HEK293 (cell line): ENCODE measurements around the gene TMEM229B.
A peak's percentile ranks its signal among the peaks of the same experiment; 100 is the strongest.

ENCODE experiments used
- GLIS1 ChIP-seq: fragments of 450-650 bp; formaldehyde crosslinking; IDR thresholded peaks from 2 replicates; pipeline ENCODE4 v1.5.1; 2016; ENCODE audit warnings: missing biosample characterization, missing genetic modification characterization
- GLIS2 ChIP-seq: fragments of 450-650 bp; formaldehyde crosslinking; IDR thresholded peaks from 2 replicates; pipeline ENCODE4 v1.5.1; 2016; ENCODE audit warnings: missing biosample characterization, missing genetic modification characterization
- HOXC10 ChIP-seq: sonication (generic); formaldehyde crosslinking; IDR thresholded peaks from 2 replicates; pipeline ENCODE4 v1.8.1; 2023; ENCODE audit warnings: mild to moderate bottlenecking, missing genetic modification reagents
- KLF8 ChIP-seq: fragments of 450-650 bp; formaldehyde crosslinking; IDR thresholded peaks from 2 replicates; pipeline ENCODE4 v1.5.1; 2016; ENCODE audit warnings: missing biosample characterization, missing genetic modification characterization
- SETDB1 ChIP-seq: IDR thresholded peaks from one replicate; pipeline ENCODE4 v1.6.1; 2017; ENCODE audit warnings: mild to moderate bottlenecking, low read length, moderate library complexity, mixed read lengths; ENCODE audit not compliant: insufficient read length
- ZBTB21 ChIP-seq: fragments of 450-650 bp; formaldehyde crosslinking; IDR thresholded peaks from 2 replicates; pipeline ENCODE4 v1.5.1; 2017; ENCODE audit warnings: missing biosample characterization, missing genetic modification characterization
- ZEB2 ChIP-seq: fragments of 450-650 bp; formaldehyde crosslinking; IDR thresholded peaks from 2 replicates; pipeline ENCODE4 v1.5.1; 2016; ENCODE audit warnings: missing biosample characterization, missing genetic modification characterization
- ZFP37 ChIP-seq: fragments of 450-650 bp; formaldehyde crosslinking; IDR thresholded peaks from 2 replicates; pipeline ENCODE4 v1.5.1; 2016; ENCODE audit warnings: missing biosample characterization, missing genetic modification characterization
- ZFP41 ChIP-seq: fragments of 450-650 bp; formaldehyde crosslinking; IDR thresholded peaks from 2 replicates; pipeline ENCODE4 v1.5.1; 2016; ENCODE audit warnings: missing biosample characterization, missing genetic modification characterization, borderline replicate concordance
- ZNF112 ChIP-seq: fragments of 450-650 bp; formaldehyde crosslinking; IDR thresholded peaks from 2 replicates; pipeline ENCODE4 v1.5.0; 2017; ENCODE audit warnings: missing biosample characterization, missing genetic modification characterization
- ZNF132 ChIP-seq: fragments of 450-650 bp; formaldehyde crosslinking; IDR thresholded peaks from 2 replicates; pipeline ENCODE4 v1.5.1; 2017; ENCODE audit warnings: missing biosample characterization, missing genetic modification characterization, borderline replicate concordance
- ZNF174 ChIP-seq: fragments of 450-650 bp; formaldehyde crosslinking; IDR thresholded peaks from 2 replicates; pipeline ENCODE4 v1.5.0; 2017; ENCODE audit warnings: missing biosample characterization, mild to moderate bottlenecking, missing genetic modification characterization
- ZNF19 ChIP-seq: fragments of 450-650 bp; formaldehyde crosslinking; IDR thresholded peaks from 2 replicates; pipeline ENCODE4; 2016; ENCODE audit warnings: missing biosample characterization, missing genetic modification characterization, low read depth
- ZNF211 ChIP-seq: fragments of 450-650 bp; formaldehyde crosslinking; IDR thresholded peaks from 2 replicates; pipeline ENCODE4 v1.5.1; 2016; ENCODE audit warnings: low read depth, missing biosample characterization, missing genetic modification characterization
- ZNF248 ChIP-seq: fragments of 450-650 bp; formaldehyde crosslinking; IDR thresholded peaks from 2 replicates; pipeline ENCODE4 v1.5.1; 2017; ENCODE audit warnings: missing biosample characterization, missing genetic modification characterization
- ZNF311 ChIP-seq: fragments of 450-650 bp; formaldehyde crosslinking; IDR thresholded peaks from 2 replicates; pipeline ENCODE4 v1.5.1; 2017; ENCODE audit warnings: missing biosample characterization, missing genetic modification characterization, borderline replicate concordance
- ZNF514 ChIP-seq: fragments of 450-650 bp; formaldehyde crosslinking; IDR thresholded peaks from 2 replicates; pipeline ENCODE4 v1.5.1; 2016; ENCODE audit warnings: missing biosample characterization, missing genetic modification characterization
- ZNF548 ChIP-seq: fragments of 450-650 bp; formaldehyde crosslinking; IDR thresholded peaks from 2 replicates; pipeline ENCODE4 v1.5.1; 2016; ENCODE audit warnings: missing biosample characterization, missing genetic modification characterization
- ZNF600 ChIP-seq: fragments of 450-650 bp; formaldehyde crosslinking; IDR thresholded peaks from 2 replicates; pipeline ENCODE4 v1.5.1; 2016; ENCODE audit warnings: missing biosample characterization, missing genetic modification characterization
- ZNF626 ChIP-seq: fragments of 450-650 bp; sonication (Bioruptor Pico); formaldehyde crosslinking; IDR thresholded peaks from 2 replicates; pipeline ENCODE4 v1.5.1; 2018; ENCODE audit warnings: missing biosample characterization, missing genetic modification characterization, inconsistent platforms
- ZNF701 ChIP-seq: fragments of 450-650 bp; formaldehyde crosslinking; IDR thresholded peaks from 2 replicates; pipeline ENCODE4 v1.5.1; 2016; ENCODE audit warnings: missing biosample characterization, missing genetic modification characterization
- ZNF768 ChIP-seq: fragments of 450-650 bp; formaldehyde crosslinking; IDR thresholded peaks from 2 replicates; pipeline ENCODE4 v1.5.1; 2018; ENCODE audit warnings: missing biosample characterization, mild to moderate bottlenecking, missing genetic modification characterization
- ZNF785 ChIP-seq: fragments of 450-650 bp; formaldehyde crosslinking; IDR thresholded peaks from 2 replicates; pipeline ENCODE4 v1.5.1; 2016; ENCODE audit warnings: missing biosample characterization, missing genetic modification characterization
- ZSCAN16 ChIP-seq: fragments of 450-650 bp; formaldehyde crosslinking; IDR thresholded peaks from 2 replicates; pipeline ENCODE4 v1.5.1; 2016; ENCODE audit warnings: missing biosample characterization, missing genetic modification characterization
- TF ChIP-seq, protein P1 (sequence below): fragments of 450-650 bp; formaldehyde crosslinking; IDR thresholded peaks from 2 replicates; pipeline ENCODE4 v1.5.1; 2016; ENCODE audit warnings: missing biosample characterization, missing genetic modification characterization
- TF ChIP-seq, protein P2 (sequence below): fragments of 450-650 bp; formaldehyde crosslinking; conservative IDR thresholded peaks from 2 replicates; pipeline ENCODE4 v1.5.1; 2016; ENCODE audit warnings: low read depth, missing biosample characterization, missing genetic modification characterization
- TF ChIP-seq, protein P3 (sequence below): fragments of 450-650 bp; IDR thresholded peaks from 2 replicates; pipeline ENCODE4 v1.5.1; 2018; ENCODE audit warnings: missing biosample characterization, missing genetic modification characterization
- TF ChIP-seq, protein P4 (sequence below): fragments of 450-650 bp; formaldehyde crosslinking; IDR thresholded peaks from 2 replicates; pipeline ENCODE4 v1.5.1; 2016; ENCODE audit warnings: missing biosample characterization, missing genetic modification characterization
- TF ChIP-seq, protein P5 (sequence below): fragments of 450-650 bp; formaldehyde crosslinking; IDR thresholded peaks from 2 replicates; pipeline ENCODE4 v1.5.1; 2017; ENCODE audit warnings: missing biosample characterization, mild to moderate bottlenecking, missing genetic modification characterization, moderate library complexity
- TF ChIP-seq, protein P6 (sequence below): fragments of 450-650 bp; formaldehyde crosslinking; IDR thresholded peaks from 2 replicates; pipeline ENCODE4 v1.5.0; 2017; ENCODE audit warnings: missing biosample characterization, missing genetic modification characterization, borderline replicate concordance

TMEM229B gene

DNA sequence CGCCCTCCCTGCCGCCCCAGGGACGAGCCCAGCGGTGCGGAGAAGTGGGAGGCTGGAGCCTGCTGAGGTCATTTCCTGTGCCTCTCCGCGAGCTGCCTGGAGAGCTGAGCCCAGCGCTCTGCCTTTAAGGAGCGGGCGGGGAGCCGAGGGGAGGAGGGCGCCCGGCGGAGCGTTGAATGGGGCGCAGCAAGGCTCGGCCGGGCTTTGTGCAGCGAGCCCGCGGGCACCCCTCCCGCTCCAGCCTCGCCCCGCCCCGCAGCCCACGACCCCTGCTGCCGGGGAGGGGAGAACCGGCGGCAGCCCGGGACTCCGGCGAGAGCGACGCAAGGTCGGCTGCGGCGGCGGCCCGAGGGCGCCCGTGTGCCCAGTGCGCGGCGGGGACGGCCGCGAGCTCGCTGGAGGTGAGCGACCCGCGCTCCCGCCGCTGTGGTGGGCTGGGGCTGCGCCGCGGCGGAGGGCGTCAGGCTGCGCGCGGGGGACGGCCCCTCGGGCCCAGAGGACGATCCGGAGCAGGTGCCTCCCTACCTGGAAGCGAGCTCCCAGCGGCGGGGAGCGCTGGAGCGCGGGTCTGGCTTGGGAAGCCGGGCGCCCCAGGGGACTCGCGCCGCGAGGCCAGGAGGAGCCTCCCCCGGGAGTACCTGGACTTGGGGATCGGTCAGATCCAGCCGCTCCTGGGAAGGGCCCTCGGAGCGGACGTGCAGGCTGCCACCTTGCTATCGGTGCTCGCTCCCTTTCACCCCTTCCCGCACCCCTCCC is 44.7 kb upstream of the TMEM229B start, which contains the start of gene PLEKHH1 (continued):
- TF ChIP-seq HOXC10 (no peak), ZBTB21 (tag by site-specific recombination) (no peak), ZNF785 (tag by site-specific recombination) (no peak), ZSCAN16 (no peak), ZNF626 (tag by site-specific recombination) (no peak), ZNF248 (tag by site-specific recombination) (no peak), GLIS1 (tag by site-specific recombination) (peak; percentile 40), ZNF514 (no peak), ZNF768 (tag by site-specific recombination) (no peak), ZNF211 (tag by site-specific recombination) (no peak), ZEB2 (tag by site-specific recombination) (peak; percentile 48), ZNF132 (no peak), ZNF548 (tag by site-specific recombination) (no peak), ZNF600 (tag by site-specific recombination) (no peak; the same call in 1 of the 2 replicates), ZFP41 (tag by site-specific recombination) (no peak), ZFP37 (tag by site-specific recombination) (no peak), ZNF19 (tag by site-specific recombination) (no peak), KLF8 (tag by site-specific recombination) (0 out of 2 replicates have a peak, but pooled peaks have one; percentile 49), ZNF701 (tag by site-specific recombination) (no peak), ZNF311 (tag by site-specific recombination) (no peak), GLIS2 (tag by site-specific recombination) (peak; percentile 54; the same call in 1 of the 2 replicates), ZNF112 (no peak), SETDB1 (no peak), ZNF174 (tag by site-specific recombination) (no peak)
- TF ChIP-seq, protein P1, sequence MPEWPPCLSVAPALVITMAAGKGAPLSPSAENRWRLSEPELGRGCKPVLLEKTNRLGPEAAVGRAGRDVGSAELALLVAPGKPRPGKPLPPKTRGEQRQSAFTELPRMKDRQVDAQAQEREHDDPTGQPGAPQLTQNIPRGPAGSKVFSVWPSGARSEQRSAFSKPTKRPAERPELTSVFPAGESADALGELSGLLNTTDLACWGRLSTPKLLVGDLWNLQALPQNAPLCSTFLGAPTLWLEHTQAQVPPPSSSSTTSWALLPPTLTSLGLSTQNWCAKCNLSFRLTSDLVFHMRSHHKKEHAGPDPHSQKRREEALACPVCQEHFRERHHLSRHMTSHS (tag by site-specific recombination), result no peak
- TF ChIP-seq, protein P2, sequence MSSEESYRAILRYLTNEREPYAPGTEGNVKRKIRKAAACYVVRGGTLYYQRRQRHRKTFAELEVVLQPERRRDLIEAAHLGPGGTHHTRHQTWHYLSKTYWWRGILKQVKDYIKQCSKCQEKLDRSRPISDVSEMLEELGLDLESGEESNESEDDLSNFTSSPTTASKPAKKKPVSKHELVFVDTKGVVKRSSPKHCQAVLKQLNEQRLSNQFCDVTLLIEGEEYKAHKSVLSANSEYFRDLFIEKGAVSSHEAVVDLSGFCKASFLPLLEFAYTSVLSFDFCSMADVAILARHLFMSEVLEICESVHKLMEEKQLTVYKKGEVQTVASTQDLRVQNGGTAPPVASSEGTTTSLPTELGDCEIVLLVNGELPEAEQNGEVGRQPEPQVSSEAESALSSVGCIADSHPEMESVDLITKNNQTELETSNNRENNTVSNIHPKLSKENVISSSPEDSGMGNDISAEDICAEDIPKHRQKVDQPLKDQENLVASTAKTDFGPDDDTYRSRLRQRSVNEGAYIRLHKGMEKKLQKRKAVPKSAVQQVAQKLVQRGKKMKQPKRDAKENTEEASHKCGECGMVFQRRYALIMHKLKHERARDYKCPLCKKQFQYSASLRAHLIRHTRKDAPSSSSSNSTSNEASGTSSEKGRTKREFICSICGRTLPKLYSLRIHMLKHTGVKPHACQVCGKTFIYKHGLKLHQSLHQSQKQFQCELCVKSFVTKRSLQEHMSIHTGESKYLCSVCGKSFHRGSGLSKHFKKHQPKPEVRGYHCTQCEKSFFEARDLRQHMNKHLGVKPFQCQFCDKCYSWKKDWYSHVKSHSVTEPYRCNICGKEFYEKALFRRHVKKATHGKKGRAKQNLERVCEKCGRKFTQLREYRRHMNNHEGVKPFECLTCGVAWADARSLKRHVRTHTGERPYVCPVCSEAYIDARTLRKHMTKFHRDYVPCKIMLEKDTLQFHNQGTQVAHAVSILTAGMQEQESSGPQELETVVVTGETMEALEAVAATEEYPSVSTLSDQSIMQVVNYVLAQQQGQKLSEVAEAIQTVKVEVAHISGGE (tag by site-specific recombination), result peak; percentile 68
- TF ChIP-seq, protein P3, sequence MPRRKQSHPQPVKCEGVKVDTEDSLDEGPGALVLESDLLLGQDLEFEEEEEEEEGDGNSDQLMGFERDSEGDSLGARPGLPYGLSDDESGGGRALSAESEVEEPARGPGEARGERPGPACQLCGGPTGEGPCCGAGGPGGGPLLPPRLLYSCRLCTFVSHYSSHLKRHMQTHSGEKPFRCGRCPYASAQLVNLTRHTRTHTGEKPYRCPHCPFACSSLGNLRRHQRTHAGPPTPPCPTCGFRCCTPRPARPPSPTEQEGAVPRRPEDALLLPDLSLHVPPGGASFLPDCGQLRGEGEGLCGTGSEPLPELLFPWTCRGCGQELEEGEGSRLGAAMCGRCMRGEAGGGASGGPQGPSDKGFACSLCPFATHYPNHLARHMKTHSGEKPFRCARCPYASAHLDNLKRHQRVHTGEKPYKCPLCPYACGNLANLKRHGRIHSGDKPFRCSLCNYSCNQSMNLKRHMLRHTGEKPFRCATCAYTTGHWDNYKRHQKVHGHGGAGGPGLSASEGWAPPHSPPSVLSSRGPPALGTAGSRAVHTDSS (tag by site-specific recombination), result no peak
- TF ChIP-seq, protein P4, sequence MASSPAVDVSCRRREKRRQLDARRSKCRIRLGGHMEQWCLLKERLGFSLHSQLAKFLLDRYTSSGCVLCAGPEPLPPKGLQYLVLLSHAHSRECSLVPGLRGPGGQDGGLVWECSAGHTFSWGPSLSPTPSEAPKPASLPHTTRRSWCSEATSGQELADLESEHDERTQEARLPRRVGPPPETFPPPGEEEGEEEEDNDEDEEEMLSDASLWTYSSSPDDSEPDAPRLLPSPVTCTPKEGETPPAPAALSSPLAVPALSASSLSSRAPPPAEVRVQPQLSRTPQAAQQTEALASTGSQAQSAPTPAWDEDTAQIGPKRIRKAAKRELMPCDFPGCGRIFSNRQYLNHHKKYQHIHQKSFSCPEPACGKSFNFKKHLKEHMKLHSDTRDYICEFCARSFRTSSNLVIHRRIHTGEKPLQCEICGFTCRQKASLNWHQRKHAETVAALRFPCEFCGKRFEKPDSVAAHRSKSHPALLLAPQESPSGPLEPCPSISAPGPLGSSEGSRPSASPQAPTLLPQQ (tag by site-specific recombination), result no peak
- TF ChIP-seq, protein P5, sequence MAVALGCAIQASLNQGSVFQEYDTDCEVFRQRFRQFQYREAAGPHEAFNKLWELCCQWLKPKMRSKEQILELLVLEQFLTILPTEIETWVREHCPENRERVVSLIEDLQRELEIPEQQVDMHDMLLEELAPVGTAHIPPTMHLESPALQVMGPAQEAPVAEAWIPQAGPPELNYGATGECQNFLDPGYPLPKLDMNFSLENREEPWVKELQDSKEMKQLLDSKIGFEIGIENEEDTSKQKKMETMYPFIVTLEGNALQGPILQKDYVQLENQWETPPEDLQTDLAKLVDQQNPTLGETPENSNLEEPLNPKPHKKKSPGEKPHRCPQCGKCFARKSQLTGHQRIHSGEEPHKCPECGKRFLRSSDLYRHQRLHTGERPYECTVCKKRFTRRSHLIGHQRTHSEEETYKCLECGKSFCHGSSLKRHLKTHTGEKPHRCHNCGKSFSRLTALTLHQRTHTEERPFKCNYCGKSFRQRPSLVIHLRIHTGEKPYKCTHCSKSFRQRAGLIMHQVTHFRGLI (tag by site-specific recombination), result peak; percentile 84
- TF ChIP-seq, protein P6, sequence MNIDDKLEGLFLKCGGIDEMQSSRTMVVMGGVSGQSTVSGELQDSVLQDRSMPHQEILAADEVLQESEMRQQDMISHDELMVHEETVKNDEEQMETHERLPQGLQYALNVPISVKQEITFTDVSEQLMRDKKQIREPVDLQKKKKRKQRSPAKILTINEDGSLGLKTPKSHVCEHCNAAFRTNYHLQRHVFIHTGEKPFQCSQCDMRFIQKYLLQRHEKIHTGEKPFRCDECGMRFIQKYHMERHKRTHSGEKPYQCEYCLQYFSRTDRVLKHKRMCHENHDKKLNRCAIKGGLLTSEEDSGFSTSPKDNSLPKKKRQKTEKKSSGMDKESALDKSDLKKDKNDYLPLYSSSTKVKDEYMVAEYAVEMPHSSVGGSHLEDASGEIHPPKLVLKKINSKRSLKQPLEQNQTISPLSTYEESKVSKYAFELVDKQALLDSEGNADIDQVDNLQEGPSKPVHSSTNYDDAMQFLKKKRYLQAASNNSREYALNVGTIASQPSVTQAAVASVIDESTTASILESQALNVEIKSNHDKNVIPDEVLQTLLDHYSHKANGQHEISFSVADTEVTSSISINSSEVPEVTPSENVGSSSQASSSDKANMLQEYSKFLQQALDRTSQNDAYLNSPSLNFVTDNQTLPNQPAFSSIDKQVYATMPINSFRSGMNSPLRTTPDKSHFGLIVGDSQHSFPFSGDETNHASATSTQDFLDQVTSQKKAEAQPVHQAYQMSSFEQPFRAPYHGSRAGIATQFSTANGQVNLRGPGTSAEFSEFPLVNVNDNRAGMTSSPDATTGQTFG (tag by site-specific recombination), result no peak
